Neural cell (in vitro differentiated cells): ENCODE data around the gene CBX6. TPM values are rescaled to one million over a fixed set of nuclear protein-coding genes. Genes with fewer than 3 reads are reported as not detected.

Experiments
- H2AFZ ChIP-seq: fragments of 200-600, 300-800 bp; sonication (generic), shearing (Covaris generic); 2 replicates; pipeline ENCODE4 v1.6.0; 2014; ENCODE audit warnings: low read depth, mild to moderate bottlenecking, antibody characterized with exemption, low read length, moderate library complexity
- H3F3A ChIP-seq: fragments of 200-600 bp; shearing (Covaris generic); 2 replicates; pipeline ENCODE4 v1.6.1; 2016; ENCODE audit warnings: mild to moderate bottlenecking, moderate library complexity, mixed read lengths, antibody characterized with exemption, low read length; ENCODE audit not compliant: insufficient read depth, poor library complexity, severe bottlenecking
- H3K27ac ChIP-seq: fragments of 200-600, 300-800 bp; sonication (generic), shearing (Covaris generic); 2 replicates; pipeline ENCODE4 v1.5.1; 2014; ENCODE audit warnings: mild to moderate bottlenecking, low read length, moderate library complexity
- H3K27me3 ChIP-seq: fragments of 300-800, 200-600 bp; sonication (generic), shearing (Covaris generic); 2 replicates; pipeline ENCODE4 v1.6.0; 2014; ENCODE audit warnings: mild to moderate bottlenecking, low read depth, low read length, moderate library complexity; ENCODE audit not compliant: insufficient read depth
- H3K36me3 ChIP-seq: fragments of 300-800, 200-600 bp; sonication (generic), shearing (Covaris generic); 2 replicates; pipeline ENCODE4 v1.5.1; 2014; ENCODE audit warnings: mild to moderate bottlenecking, antibody characterized with exemption, low read length, moderate library complexity; ENCODE audit not compliant: insufficient read depth
- H3K4me2 ChIP-seq: fragments of 300-800, 200-600 bp; sonication (generic), shearing (Covaris generic); 2 replicates; pipeline ENCODE4 v1.6.0; 2014; ENCODE audit warnings: mild to moderate bottlenecking, low read length
- H3K4me3 ChIP-seq: fragments of 300-800, 200-600 bp; sonication (generic), shearing (Covaris generic); 2 replicates; pipeline ENCODE4 v1.5.1; 2014; ENCODE audit warnings: mild to moderate bottlenecking, low read length, moderate library complexity
- H3K79me2 ChIP-seq: fragments of 200-600 bp; shearing (Covaris generic); replicated peaks from 2 replicates; pipeline ENCODE4 v1.6.0; 2014; ENCODE audit warnings: mild to moderate bottlenecking, low read length, moderate library complexity; ENCODE audit not compliant: insufficient read depth
- H3K9ac ChIP-seq: fragments of 300-800, 200-600 bp; sonication (generic), shearing (Covaris generic); 2 replicates; pipeline ENCODE4 v1.6.1; 2016; ENCODE audit warnings: mild to moderate bottlenecking, low read length, mixed read lengths
- H3K9me2 ChIP-seq: fragments of 200-600 bp; shearing (Covaris generic); 2 replicates; pipeline ENCODE4 v1.6.1; 2016; ENCODE audit warnings: mild to moderate bottlenecking, low read length, mixed read lengths; ENCODE audit not compliant: insufficient read depth
- H3K9me3 ChIP-seq: fragments of 200-600, 300-800 bp; sonication (generic), shearing (Covaris generic); 2 replicates; pipeline ENCODE4 v1.6.1; 2016; ENCODE audit warnings: mild to moderate bottlenecking, mixed run types, low read length, moderate library complexity, mixed read lengths
- H4K20me1 ChIP-seq: fragments of 200-600 bp; shearing (Covaris generic); 2 replicates; pipeline ENCODE4 v1.6.1; 2016; ENCODE audit warnings: mild to moderate bottlenecking, mixed run types; ENCODE audit not compliant: insufficient read depth
- EP300 ChIP-seq: fragments of 450-650 bp; conservative IDR thresholded peaks from 2 replicates; pipeline ENCODE4 v1.6.1; 2014; ENCODE audit warnings: antibody characterized with exemption, mild to moderate bottlenecking, moderate library complexity; ENCODE audit not compliant: poor library complexity, severe bottlenecking
- EZH2 ChIP-seq: fragments of 200-600, 300-800 bp; shearing (Covaris generic), sonication (generic); IDR thresholded peaks from 2 replicates; pipeline ENCODE4 v1.6.1; 2014; ENCODE audit warnings: antibody characterized with exemption, low read length, borderline replicate concordance, mild to moderate bottlenecking; ENCODE audit not compliant: insufficient read depth, poor library complexity, severe bottlenecking
- MXI1 ChIP-seq: fragments of 450-650 bp; conservative IDR thresholded peaks from 2 replicates; pipeline ENCODE4 v1.6.1; 2014; ENCODE audit warnings: antibody characterized with exemption, mild to moderate bottlenecking; ENCODE audit not compliant: poor library complexity, severe bottlenecking
- POLR2AphosphoS5 ChIP-seq: IDR thresholded peaks from 2 replicates; pipeline ENCODE4 v1.6.1; 2012
- RAD21 ChIP-seq: fragments of 450-650 bp; conservative IDR thresholded peaks from 2 replicates; pipeline ENCODE4 v1.6.1; 2014; ENCODE audit warnings: antibody characterized with exemption, mild to moderate bottlenecking, moderate library complexity
- SMC3 ChIP-seq: fragments of 450-650 bp; conservative IDR thresholded peaks from 2 replicates; pipeline ENCODE4 v1.6.1; 2014; ENCODE audit warnings: antibody characterized with exemption, mild to moderate bottlenecking, moderate library complexity; ENCODE audit not compliant: poor library complexity
- TAF1 ChIP-seq: IDR thresholded peaks from 2 replicates; pipeline ENCODE4 v1.6.1; 2012; ENCODE audit warnings: low read depth
- polyA plus RNA-seq: library from polyadenylated mRNA; depleted of rRNA; stranded (reverse); fragments of >200 nt; gene quantifications from 2 replicates; pipeline ENCODE4 v1.2.3, GENCODE V29; 2014
- TF ChIP-seq, protein P1 (sequence below): fragments of 450-650 bp; IDR thresholded peaks from 2 replicates; pipeline ENCODE4 v1.5.1; 2014; ENCODE audit warnings: antibody characterized with exemption, mild to moderate bottlenecking, moderate library complexity; ENCODE audit not compliant: poor library complexity, severe bottlenecking
- TF ChIP-seq, protein P2 (sequence below): IDR thresholded peaks from 2 replicates; pipeline ENCODE4 v1.6.1; 2012; ENCODE audit warnings: borderline replicate concordance

CBX6 gene
- polyA plus RNA-seq, 1 donor from 2014 or later: 13.0 TPM

DNA sequence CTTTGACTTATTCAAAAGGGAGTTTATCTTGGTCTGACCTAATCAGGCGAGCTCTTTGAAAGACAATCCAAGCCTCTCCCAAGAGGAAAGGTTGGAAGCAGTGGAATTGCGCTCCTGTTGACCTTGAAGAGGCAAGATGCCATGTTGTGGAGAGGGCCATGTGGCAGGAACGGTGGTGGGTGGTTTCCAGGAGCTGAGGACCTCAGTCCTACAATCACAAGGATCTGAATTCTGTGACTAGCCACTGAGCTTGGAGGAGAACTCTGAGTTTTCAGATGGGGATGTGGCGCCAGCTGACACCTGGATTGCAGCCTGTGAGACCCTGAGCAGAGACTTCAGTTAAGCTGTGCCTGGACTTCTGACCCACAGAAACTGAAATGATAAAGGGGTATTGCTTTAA lies 6.0 kb upstream of the CBX6 start:
- no peak overlapping the region for H2AFZ ChIP-seq
- no peaks in the 10 kb centered on the region for H3K27me3 ChIP-seq

DNA sequence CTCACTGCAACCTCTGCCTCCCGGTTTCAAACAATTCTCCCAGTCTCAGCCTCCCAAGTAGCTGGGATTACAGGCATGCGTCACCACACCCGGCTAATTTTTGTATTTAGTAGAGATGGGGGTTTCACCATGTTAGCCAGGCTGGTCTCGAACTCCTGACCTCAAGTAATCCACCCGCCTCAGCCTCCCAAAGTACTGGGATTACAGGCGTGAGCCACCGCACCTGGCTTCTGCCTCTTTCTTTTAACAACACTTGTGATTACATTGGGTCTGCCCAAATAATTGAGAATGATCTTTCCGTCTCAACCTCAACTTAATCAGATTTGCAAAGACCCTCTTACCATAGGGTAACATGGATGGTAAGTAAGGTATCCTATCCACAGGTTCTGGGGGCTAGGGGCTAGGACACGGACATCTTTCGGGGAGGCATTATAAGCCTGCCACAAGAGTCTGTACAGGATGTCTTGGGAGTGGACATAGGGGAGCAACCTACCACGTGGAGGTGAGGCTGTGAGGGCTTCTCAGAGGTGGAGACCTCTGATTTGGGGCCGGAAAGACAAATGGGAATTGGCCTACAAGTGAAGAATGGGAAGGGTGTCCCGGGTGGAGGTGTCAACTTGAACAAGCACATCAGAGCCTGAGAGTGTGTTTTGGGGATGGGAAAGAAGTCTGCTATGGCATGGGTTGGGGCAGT lies 2.7 kb upstream of the CBX6 start:
- no peak overlapping the region for H2AFZ ChIP-seq
- no peak overlapping the region for H3K4me2 ChIP-seq
- no peaks in the 10 kb centered on the region for H3K9me2 ChIP-seq
- H3K27ac ChIP-seq: no peak overlapping the region
- H3K27me3 ChIP-seq: no peaks in the 10 kb centered on the region
- no peak overlapping the region for H3K9ac ChIP-seq
- peaks cover 7% of the 10 kb centered on the region for H4K20me1 ChIP-seq
- H3K9me3 ChIP-seq: no peaks in the 10 kb centered on the region
- no peaks in the 10 kb centered on the region for H3F3A ChIP-seq
- no peaks in the 10 kb centered on the region for H3K36me3 ChIP-seq
- H3K4me3 ChIP-seq: no peak overlapping the region
- H3K79me2 ChIP-seq: peaks cover 19% of the 10 kb centered on the region
- TF ChIP-seq MXI1 (no peak), EZH2 (no peak), RAD21 (no peak), EP300 (no peak)
- TF ChIP-seq, protein P1, sequence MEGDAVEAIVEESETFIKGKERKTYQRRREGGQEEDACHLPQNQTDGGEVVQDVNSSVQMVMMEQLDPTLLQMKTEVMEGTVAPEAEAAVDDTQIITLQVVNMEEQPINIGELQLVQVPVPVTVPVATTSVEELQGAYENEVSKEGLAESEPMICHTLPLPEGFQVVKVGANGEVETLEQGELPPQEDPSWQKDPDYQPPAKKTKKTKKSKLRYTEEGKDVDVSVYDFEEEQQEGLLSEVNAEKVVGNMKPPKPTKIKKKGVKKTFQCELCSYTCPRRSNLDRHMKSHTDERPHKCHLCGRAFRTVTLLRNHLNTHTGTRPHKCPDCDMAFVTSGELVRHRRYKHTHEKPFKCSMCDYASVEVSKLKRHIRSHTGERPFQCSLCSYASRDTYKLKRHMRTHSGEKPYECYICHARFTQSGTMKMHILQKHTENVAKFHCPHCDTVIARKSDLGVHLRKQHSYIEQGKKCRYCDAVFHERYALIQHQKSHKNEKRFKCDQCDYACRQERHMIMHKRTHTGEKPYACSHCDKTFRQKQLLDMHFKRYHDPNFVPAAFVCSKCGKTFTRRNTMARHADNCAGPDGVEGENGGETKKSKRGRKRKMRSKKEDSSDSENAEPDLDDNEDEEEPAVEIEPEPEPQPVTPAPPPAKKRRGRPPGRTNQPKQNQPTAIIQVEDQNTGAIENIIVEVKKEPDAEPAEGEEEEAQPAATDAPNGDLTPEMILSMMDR: no peak

More for the DNA sequence above, 6.0 kb upstream of the CBX6 start:
- Histone ChIP-seq H3K27ac (no peak overlapping the region), H3K4me3 (no peak overlapping the region), H3K79me2 (no peaks in the 10 kb centered on the region), H3F3A (no peaks in the 10 kb centered on the region), H3K9ac (no peak overlapping the region), H4K20me1 (no peaks in the 10 kb centered on the region), H3K4me2 (no peak overlapping the region), H3K36me3 (no peaks in the 10 kb centered on the region), H3K9me3 (no peaks in the 10 kb centered on the region), H3K9me2 (no peaks in the 10 kb centered on the region)
- TF ChIP-seq POLR2AphosphoS5 (no peak), MXI1 (no peak), TAF1 (no peak), RAD21 (no peak), EP300 (no peak), EZH2 (no peak), SMC3 (no peak)
- TF ChIP-seq, protein P2, sequence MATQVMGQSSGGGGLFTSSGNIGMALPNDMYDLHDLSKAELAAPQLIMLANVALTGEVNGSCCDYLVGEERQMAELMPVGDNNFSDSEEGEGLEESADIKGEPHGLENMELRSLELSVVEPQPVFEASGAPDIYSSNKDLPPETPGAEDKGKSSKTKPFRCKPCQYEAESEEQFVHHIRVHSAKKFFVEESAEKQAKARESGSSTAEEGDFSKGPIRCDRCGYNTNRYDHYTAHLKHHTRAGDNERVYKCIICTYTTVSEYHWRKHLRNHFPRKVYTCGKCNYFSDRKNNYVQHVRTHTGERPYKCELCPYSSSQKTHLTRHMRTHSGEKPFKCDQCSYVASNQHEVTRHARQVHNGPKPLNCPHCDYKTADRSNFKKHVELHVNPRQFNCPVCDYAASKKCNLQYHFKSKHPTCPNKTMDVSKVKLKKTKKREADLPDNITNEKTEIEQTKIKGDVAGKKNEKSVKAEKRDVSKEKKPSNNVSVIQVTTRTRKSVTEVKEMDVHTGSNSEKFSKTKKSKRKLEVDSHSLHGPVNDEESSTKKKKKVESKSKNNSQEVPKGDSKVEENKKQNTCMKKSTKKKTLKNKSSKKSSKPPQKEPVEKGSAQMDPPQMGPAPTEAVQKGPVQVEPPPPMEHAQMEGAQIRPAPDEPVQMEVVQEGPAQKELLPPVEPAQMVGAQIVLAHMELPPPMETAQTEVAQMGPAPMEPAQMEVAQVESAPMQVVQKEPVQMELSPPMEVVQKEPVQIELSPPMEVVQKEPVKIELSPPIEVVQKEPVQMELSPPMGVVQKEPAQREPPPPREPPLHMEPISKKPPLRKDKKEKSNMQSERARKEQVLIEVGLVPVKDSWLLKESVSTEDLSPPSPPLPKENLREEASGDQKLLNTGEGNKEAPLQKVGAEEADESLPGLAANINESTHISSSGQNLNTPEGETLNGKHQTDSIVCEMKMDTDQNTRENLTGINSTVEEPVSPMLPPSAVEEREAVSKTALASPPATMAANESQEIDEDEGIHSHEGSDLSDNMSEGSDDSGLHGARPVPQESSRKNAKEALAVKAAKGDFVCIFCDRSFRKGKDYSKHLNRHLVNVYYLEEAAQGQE: no peak
- TF ChIP-seq, protein P1: no peak
